Stimulated activated CD4-positive, alpha-beta T cell treated with anti-CD3 and anti-CD28 coated beads, Interleukin-1b, Interleukin-23, amount 100 ng/mL, for 48 hours (primary cell): Measurements from ENCODE around the gene CAPRIN2.

Experiments
- DNase-seq: peaks from one replicate; pipeline ENCODE4 v3.0.0-alpha.2; 2020

The CAPRIN2 gene

GRCh38 chr12:30754750-30755394 lies at the start of gene CAPRIN2:
Gene CAPRIN2, minus strand, starts transcription at chr12:30754951. Its CDS starts 1,431 bp downstream, at chr12:30753520.
- DNase-seq = peak; percentile 91

- DNase-seq = no peak
These were observed 42.9 kb upstream of the CAPRIN2 start for GRCh38 chr12:30797689-30798088.

GRCh38 chr12:30796891-30797371 lies 42.2 kb upstream of the CAPRIN2 start:
- DNase-seq = no peak

- DNase-seq = no peak
These were observed 41.6 kb upstream of the CAPRIN2 start for GRCh38 chr12:30796313-30796780.

GRCh38 chr12:30795410-30796312 lies 40.9 kb upstream of the CAPRIN2 start:
- peak; percentile 64 for DNase-seq

DNA sequence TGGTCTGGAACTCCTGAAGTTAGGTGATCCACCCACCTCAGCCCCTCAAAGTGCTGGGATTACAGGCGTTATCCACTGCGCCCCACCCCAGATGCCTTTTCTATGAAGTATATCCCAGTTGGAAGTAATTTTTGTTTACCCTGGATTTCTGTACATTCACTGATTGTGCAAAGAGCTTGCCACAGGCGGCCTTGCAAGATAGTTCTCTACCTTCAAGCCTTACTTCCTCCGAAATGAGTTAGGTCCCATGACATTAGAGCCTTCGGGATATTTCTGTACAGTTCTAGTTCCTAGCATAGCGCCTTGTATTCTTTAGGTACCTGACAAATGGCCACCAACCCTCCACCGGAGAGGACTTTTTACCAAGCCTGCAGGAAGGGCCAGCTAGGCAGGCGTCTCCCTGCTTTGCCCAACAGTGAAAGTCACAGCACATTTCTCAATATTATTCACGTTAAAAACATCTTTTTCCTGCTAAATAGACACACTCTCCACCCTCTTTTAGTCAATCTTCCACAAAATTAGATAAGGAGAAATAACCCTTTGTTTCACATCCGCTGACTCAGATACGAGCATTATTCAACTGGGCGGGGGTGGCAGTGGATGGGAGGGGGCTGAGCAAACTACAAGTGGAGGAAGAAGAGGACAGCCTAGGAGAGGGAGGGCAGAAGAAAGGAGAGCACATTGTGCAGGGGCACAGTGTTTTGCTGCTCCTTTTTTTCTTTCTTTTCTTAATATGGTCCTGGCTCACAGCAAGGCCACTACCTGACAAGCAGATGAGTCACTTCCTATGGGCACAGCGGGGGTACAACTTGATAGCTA lies 40.0 kb upstream of the CAPRIN2 start:
- DNase-seq = peak; percentile 13

DNA sequence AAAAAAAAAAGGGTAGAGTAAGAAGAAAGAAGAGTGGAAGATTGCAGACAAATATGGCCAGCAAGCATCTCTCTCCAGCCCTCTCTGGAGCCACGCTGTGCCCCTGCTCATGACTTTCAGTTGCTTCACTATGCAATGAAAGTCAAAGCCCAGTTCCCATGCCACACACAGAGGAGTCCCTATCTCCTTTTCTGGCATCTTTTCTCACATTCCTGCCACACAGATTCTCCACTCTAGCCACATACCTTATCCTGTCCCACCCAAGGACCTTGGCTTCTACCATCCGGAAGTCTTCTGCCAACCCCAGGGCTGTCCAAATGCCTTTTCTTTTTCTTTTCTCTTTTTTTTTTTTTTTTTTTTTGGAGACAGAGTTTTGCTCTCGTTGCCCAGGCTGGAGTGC lies 39.3 kb upstream of the CAPRIN2 start:
- no peak for DNase-seq

GRCh38 chr12:30792648-30793499 lies 38.1 kb upstream of the CAPRIN2 start:
- no peak for DNase-seq

GRCh38 chr12:30792085-30792484 lies 37.3 kb upstream of the CAPRIN2 start:
- DNase-seq = no peak

- DNase-seq = no peak
These were observed 34.0 kb upstream of the CAPRIN2 start for GRCh38 chr12:30788754-30789153.

- no peak for DNase-seq
These were observed 30.9 kb upstream of the CAPRIN2 start for GRCh38 chr12:30785630-30786029.

- DNase-seq = no peak
These were observed 29.8 kb upstream of the CAPRIN2 start for GRCh38 chr12:30784508-30784907.

GRCh38 chr12:30783946-30784345 lies 29.2 kb upstream of the CAPRIN2 start:
- no peak for DNase-seq

DNA sequence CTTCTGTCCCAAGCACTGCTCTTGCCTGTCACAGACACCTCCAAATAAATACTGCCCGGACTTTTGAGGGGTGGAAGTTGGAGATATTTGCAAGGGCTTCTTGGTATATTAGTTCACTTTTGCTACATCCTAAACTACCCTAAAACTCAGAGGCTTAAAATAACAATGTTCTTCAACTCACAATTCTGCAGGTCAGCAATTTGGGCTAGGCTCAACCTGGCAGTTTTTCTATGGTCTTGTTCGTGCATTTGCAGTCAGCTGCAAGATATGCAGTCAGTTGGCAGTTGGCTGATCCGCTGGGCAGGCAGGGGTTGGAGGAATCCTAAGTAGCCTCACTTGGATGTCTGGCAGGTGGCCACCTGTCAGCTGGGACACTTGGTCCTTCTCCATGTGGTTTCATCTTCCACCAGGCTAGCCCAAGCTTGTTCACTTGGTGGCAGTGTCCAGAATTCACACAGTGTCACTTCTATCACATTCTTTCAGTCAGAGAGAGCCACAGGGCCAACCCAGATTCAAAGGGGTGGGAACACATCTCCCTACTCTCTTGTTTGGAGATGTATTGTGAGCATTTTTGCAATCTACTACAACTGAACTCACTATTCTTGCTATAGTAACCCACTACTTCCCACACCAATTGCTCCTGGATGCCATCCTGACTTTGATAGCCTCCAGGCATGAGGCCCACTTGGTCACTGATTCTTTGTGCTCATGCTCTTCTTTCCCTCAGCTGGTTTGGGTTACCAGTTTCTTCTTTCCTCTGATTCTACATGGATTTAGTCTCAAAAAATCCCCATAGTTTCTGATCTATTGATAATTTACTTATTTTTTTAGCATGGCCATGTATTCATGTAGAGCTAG lies 27.8 kb upstream of the CAPRIN2 start:
- no peak for DNase-seq

- no peak for DNase-seq
These were observed 24.8 kb upstream of the CAPRIN2 start for GRCh38 chr12:30779578-30779977.

- no peak for DNase-seq
These were observed 24.4 kb upstream of the CAPRIN2 start for GRCh38 chr12:30779178-30779577.

DNA sequence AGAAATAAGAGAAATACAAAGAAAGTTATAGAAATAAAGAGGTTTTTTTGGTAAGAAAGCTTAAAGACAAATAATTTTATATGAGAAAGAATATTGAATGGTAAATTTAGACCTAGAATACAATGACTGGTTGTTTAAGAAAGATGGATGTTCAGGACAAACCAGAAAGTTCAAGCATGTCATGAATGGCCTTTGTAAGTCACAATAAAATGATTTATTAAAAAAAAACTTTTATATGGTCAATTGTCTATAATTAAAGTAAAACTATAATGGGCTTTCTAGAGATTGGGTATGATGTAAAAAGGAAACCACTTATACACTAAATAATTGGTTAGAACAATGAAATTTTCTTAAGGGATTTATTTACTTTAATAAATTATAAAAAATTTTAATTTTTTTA lies 19.8 kb upstream of the CAPRIN2 start:
- DNase-seq = no peak

- DNase-seq = no peak
These were observed 15.1 kb upstream of the CAPRIN2 start for GRCh38 chr12:30769802-30770201.

- DNase-seq = no peak
These were observed 9.5 kb upstream of the CAPRIN2 start for GRCh38 chr12:30764251-30764650.

- DNase-seq = no peak
These were observed 8.3 kb upstream of the CAPRIN2 start for GRCh38 chr12:30763053-30763452.

DNA sequence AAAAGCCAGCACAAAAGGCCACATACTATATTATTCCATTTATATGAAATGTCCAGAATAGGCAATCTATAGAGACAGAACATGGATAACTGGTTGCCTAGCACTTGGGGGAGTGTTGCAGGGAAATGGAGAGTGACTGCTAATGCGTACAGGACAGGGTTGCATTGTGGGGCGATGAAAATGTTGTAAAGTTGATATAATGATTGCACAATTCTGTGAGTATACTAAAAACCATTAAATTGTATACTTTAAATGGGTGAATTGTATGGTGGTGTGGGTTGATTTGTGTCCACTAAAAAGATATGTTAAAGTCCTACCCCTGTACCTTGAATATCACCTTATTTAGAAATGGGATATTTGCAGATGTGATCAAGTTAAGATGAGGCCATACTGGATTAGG lies 7.0 kb upstream of the CAPRIN2 start:
- no peak for DNase-seq
